HG03575 (cell line): ENCODE measurements around the gene BUD13.

Experiments used
- ATAC-seq: cut with Tn5 transposase; IDR thresholded peaks from one replicate; pipeline ENCODE4 v1.9.1; 2021; ENCODE audit not compliant: unreplicated experiment, insufficient number of reproducible peaks, low FRiP score; ENCODE audit errors: extremely low read depth

BUD13 gene

GRCh38 chr11:116793772-116794097 lies 20.9 kb upstream of the BUD13 start:
- ATAC-seq, result no peak

- ATAC-seq, result no peak
These were observed 20.3 kb upstream of the BUD13 start for GRCh38 chr11:116792869-116793771.

GRCh38 chr11:116792144-116792868 lies 19.5 kb upstream of the BUD13 start:
- ATAC-seq, result no peak

GRCh38 chr11:116791813-116792143 lies 19.0 kb upstream of the BUD13 start, which contains the start of gene APOA5:
Gene APOA5 (minus strand): TSS chr11:116791879. CDS start chr11:116791860, 19 bp downstream.
- no peak for ATAC-seq

GRCh38 chr11:116791002-116791812 lies 18.4 kb upstream of the BUD13 start:
- ATAC-seq, result no peak

GRCh38 chr11:116790167-116791001 lies 17.6 kb upstream of the BUD13 start:
- ATAC-seq, result no peak

GRCh38 chr11:116788975-116789374 lies 16.2 kb upstream of the BUD13 start:
- no peak for ATAC-seq

- ATAC-seq, result no peak
These were observed 15.7 kb upstream of the BUD13 start for GRCh38 chr11:116788534-116788933.

- ATAC-seq, result no peak
These were observed 15.1 kb upstream of the BUD13 start, which contains the start of gene ZPR1 for GRCh38 chr11:116787786-116788486. Gene ZPR1 (minus strand): TSS chr11:116788023. CDS start chr11:116787990, 33 bp downstream.

GRCh38 chr11:116787436-116787785 lies 14.6 kb upstream of the BUD13 start:
- ATAC-seq, result no peak

GRCh38 chr11:116786966-116787365 lies 14.2 kb upstream of the BUD13 start:
- no peak for ATAC-seq

GRCh38 chr11:116786326-116786725 lies 13.5 kb upstream of the BUD13 start:
- ATAC-seq, result no peak

GRCh38 chr11:116782728-116783127 lies 9.9 kb upstream of the BUD13 start:
- ATAC-seq, result no peak

GRCh38 chr11:116778556-116778955 lies 5.8 kb upstream of the BUD13 start:
- no peak for ATAC-seq

GRCh38 chr11:116777056-116777455 lies 4.3 kb upstream of the BUD13 start:
- no peak for ATAC-seq

- ATAC-seq, result no peak
These were observed 3.8 kb upstream of the BUD13 start for GRCh38 chr11:116776522-116776984.

GRCh38 chr11:116775975-116776374 lies 3.2 kb upstream of the BUD13 start:
- no peak for ATAC-seq

GRCh38 chr11:116774661-116775060 lies 1.9 kb upstream of the BUD13 start:
- ATAC-seq, result no peak
